Measurements from ENCODE around the gene HOXB8.

HOXB8 gene

DNA sequence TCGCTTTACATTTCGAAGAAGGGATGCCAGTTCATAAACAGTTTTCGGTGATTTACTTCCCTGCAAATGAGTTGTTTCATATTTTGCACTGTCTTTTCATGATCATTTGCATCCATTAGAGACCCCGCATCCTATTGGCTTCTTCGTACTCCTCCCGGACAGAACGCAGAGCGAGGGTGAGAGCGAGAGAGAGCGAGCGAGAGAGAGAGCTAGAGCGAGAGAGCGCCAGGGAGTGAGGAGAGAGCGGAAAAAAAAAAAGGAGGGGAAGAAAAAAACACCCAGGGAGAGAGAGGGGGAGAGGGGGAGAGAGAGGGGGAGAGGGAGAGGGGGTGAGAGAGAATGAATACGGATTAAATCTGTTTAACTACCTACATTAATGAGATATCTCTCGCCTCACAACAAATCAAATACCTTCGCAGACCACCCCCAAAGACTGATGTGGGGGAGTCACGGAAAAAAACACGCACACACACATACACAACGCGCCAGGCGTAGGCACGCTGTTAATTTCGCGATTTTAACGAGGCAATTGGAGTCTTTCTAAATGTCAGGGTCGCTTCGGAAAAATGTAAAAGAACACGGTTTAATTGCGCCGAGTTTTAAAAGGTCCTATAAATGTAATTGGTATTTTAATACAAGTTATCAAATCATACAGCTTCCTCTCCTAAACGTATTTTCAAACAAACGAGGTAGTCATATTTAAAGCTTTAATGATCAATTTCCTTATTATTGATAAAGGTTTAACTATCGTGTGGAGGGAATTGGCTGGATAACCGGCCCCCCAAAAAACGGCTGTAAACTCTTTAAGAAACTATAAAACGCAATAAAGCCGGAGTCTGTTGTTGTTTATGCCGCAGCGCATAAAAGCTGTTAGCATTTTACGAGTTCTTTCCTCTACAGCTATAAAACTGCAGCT lies at the start of gene HOXB8:
HOXB8 (minus strand) TSS at position 246 of the 916 bp plus-strand sequence. CDS start 588 bp downstream, outside the sequence.
- DNase-seq (ENCODE audit: low read depth) = no peak

- no peak for DNase-seq (ENCODE audit: low read depth)
These were observed 48.2 kb upstream of the HOXB8 start for GRCh38 chr17:48663134-48663924.

DNA sequence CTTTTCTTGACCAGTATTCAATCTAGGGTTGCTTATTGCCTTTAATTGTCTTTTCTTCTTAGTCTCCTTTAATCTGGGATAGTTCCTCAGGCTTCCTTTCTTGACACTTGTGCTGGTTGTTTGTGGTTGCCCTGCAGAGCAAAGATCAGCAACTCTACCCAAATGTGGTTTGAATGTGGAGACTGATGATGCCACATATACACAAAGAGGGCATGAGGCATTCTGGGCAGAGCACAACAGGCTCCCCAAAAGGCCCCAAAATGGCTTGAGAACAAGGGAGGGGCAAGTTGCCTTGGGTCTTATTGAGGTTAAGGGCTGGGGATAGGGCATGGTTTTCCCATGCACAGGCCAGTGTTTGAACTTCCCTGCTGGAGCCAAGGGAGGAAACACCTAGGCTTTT lies 40.8 kb upstream of the HOXB8 start:
- no peak for DNase-seq (ENCODE audit: low read depth)

DNA sequence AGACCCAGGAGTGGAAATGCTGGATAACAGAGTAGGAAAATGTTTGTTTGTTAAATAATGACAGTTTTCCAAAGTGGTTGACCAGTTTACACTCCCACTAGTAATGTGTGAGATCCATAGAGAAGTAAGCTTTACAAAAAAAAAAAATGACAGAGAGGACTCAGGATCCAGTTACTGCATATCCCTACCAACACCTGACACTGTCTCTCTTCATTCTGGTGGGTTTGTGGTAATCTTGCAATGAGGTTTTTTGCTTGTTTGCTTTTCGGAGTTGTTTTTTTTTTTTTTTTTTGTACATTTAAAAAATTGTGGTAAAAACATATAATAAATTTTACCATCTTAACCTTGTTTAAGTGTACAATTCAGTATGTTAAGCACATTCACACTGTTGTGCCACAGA lies 34.6 kb upstream of the HOXB8 start:
- DNase-seq (ENCODE audit: low read depth) = no peak

DNA sequence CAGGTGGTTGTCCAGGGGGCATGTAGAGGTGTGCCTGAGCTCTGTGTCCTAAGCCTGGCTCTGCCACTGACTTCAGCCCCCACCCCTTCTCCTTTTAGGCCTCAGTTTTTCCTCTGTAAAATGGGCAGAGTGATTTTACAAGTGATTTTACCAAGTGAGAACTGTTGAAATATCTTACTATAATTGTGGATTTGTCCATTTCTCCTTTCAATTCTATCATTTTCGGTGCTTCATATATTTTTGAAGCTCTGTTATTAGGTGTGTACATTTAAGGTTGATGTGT lies 32.8 kb upstream of the HOXB8 start:
- DNase-seq (ENCODE audit: low read depth) = no peak

- DNase-seq (ENCODE audit: low read depth) = no peak
These were observed 32.2 kb upstream of the HOXB8 start for GRCh38 chr17:48647103-48647962.

DNA sequence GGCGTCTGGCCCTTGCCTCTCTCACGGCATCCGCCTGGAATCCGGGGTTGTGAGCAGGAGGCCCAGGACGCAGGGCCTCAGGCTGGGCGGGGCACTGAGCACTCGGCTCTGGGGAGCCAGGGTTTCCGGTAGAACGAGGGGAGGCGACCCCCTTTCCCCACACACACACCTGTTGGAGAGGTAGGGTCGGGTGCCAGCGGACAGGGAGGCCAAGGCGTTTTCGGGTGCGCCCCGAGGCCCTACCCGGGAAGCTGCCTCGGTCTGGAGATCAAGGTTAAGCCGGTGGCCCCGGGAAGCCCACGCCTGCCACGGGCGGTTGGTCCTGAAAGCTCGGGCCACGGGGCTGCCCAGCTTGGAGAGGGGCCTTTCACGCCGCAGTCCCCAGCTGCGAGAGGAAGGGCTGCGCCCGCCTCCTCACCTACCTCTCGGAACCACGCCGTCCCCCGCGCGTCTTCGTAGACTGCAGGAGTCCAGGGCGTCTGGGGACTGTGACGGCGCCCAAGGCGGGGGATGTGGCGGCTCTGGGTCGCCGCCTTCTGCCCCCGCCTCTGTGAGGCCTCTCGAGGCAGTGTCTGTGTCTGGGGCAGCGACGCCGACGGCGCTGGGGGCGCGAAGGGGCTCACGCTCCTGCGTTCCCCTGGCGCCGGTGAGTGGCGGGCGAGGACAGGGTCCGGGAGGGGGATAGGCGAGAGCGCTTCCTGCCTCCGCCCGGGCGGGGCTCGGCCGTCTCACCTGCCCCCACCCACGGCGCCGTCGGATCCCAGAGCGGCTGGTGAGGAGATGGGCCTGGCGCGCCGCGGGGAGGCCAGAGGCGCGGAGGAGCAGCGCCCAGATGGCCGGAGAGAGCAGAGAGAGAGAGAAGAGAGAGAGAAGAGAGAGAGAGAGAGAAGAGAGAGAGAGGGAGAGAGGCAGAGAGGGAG lies 31.4 kb upstream of the HOXB8 start:
- DNase-seq (ENCODE audit: low read depth) = peak; percentile 25

DNA sequence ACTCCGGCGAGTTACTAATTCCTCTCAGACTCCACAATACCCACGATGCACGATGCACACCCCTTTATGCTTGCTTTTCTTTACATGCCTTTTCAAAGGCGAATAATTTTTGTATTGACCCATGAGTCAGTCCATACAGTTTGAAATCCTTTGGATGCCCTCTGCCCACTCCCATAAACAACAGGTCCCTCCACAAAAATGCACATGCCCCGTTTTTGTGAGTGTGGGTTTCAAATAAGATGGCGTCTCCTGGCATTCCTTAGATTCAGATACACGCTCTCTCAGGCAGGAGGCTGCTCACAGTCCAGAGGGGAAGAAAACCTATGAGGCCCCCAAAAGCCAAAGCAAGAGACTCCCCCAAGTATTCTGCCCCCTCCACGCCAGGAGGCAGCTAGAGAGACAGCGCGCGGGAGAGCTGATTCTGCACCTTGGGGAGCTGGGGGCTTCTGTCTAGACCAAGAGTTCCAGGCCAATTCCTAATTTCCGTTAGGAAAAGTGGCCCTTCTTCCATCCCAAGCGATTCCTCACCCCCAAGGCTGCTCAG lies 30.6 kb upstream of the HOXB8 start:
- no peak for DNase-seq (ENCODE audit: low read depth)

DNA sequence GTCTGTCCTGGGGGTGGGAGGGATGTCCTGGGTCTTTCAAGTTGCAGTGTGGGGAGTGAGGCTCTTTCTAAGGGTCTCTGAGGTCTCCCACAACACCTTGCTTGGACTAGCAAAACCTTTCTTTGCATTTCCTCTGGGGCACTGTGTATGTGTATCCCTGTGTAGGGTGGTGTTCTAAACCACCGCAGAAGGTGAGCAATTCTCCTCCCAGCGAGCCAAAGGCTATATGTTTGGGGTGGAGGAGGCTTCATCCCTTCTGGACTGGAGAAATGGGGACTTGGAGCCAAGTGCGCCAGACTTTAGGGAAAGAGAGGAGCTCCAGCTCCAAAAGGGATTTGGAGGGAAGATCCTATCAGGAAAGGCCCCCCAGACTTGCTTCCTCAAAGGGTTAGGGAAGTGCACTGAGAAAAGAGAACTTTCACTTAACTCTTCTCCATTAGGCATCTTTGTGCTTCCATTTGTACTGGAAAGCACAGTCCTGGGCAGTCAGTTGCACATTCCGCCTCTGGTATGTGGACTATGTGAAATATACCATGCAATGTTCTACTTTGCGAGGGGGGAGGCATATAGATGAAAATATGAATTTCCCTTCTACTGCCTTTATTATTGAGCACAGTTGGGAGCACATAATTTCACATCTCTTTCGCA lies 29.9 kb upstream of the HOXB8 start:
- DNase-seq (ENCODE audit: low read depth) = no peak

DNA sequence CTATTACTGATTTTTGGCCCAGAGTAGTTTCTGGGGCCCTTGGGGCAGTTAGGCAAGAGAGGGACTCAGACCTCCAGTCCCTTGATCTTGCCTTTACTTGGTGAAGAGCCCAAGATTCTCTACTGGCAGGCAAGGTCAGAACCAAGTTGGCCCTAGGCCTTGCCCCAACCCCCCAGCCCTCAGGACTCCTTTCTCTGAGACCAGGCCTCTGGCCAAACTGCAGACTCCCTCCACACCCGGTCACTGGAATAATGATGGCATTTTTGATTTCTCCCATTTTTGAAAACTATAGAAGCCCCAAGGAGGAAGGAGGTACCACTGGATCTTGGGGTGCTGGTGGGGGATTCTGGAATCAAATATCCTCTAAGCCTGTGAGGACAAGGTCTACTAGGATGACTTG lies 29.1 kb upstream of the HOXB8 start:
- no peak for DNase-seq (ENCODE audit: low read depth)

DNA sequence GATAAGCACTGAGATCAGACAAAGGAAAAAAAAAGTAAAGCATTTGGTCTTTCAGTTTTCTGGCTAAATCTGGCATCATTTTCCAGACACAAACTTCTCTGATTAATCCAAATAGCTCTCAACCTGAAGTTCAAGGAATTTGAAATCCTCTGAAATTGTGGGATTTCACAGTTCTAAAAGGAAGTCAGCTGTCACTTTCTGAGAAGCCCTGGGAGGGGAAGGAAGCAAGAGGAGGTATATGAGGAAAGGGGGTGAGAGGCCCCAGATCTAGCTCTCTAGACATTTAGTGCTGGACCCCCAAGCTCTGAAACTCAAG lies 28.6 kb upstream of the HOXB8 start:
- DNase-seq (ENCODE audit: low read depth) = no peak

DNA sequence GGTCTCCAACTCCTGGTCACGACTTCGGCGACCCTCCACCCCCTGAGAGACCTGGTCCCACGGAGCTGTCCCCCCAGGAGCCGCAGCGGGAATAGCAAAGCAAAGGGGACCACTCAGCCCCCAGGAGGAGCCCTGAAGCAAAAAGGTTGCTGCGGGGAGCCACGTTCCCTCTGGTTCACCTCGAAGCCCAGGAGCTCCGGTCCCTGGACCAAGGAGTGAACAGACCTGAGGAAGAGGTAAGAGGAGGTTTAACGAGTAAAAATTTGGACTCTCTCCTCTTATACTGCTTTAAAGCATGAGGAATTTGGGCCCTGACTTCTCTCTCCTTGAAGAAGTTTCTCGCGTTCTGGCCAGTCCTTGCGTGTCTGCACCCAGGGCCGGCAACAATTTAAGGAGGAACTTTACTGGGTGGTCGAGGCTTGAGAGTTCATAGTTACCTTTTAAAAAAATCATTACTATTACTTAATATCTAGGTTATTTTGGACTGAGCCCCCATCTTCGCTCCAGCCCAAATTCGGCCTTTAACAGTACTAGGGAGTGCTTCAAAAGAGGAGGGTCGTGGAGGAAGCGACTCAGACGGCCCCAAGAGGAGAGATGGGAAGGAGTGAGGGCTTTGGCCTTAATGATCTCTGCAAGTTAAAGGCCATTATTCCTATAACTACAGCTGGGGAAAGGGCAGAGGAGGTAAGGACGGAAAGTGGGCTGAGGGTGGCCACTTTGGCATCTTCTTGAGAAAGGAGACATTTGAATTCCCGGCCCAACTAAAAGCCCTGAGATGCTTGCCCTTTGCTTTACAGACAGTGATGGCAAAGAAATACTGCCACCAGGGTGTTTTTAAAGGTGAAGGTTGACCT lies 28.0 kb upstream of the HOXB8 start:
- DNase-seq (ENCODE audit: low read depth) = no peak

GRCh38 chr17:48642059-48642842 lies 27.2 kb upstream of the HOXB8 start:
- DNase-seq (ENCODE audit: low read depth) = no peak

DNA sequence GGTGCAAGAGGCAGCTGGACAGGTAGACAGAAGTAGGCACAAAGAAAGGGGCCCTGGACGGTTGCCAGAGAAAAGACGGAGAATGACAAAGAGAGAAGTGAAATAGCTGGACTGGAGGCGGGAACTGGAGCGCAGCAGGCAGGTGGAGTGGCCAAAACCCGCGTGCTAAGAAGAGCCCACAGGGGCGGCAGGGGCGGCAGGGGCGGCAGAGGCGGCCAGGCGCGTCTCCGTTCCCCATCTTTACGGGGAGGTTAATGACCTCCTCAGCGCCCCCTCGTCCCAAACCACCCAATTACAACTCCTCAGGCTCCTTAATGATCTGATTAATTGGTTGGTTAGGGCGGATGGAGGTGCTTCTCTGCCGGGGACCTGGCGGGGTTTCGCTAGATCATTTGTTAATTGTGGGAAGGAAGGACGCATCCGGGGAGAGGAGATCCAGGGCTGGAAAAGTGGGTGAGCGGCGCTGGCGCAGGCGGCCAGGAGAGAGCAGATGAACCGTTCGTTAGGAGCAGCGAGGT lies 26.5 kb upstream of the HOXB8 start:
- no peak for DNase-seq (ENCODE audit: low read depth)

- DNase-seq (ENCODE audit: low read depth) = no peak
These were observed 25.7 kb upstream of the HOXB8 start for GRCh38 chr17:48640858-48641180.

- DNase-seq (ENCODE audit: low read depth) = no peak
These were observed 25.1 kb upstream of the HOXB8 start for GRCh38 chr17:48639982-48640857.

DNA sequence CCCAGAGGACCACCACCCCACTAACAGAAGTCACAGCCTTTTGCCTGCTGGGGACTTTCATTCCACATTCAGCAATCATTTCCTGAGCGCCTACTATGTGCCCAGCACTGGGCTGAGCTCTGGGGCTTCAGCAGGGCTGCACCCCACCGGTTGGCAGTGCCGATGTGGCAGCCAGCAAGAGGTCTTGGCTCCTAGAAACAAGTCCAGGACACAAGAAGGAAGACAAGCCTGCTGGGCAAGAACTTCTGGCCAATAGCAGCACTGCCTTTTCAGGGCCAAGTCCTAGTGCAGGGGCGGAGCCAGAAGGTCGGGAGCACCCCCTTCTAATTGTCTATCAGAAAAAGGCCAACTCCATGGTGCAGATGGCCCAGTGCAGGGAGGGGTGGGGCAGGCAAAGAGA lies 24.0 kb upstream of the HOXB8 start:
- DNase-seq (ENCODE audit: low read depth) = no peak
